ENCODE measurements around the gene CFAP20DC.
"Not testable (repeated sequence)": the region's sequence is repeated elsewhere in the genome, so short reads cannot be mapped to it uniquely, and the experiment has no call there.

Gene CFAP20DC

DNA sequence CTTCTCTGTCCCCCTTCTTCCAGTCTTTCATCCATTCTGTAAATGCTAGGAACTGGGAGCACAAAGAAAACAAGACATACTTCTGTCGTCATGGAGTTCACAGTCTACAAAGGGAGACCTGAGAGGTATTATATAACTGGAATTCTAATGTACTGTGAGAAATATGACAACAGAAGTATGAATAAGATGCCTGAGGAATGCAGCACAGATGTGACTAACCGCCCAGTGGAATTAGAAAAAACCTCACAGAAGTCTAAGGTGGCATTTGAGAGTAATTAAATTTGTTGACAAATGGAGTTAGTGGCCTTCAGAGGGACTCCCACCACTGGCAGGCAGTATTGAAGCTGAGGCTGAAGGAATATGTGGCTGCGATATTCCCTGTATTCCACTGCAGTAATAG, 214.7 kb downstream of the CFAP20DC start:
- H3K27me3 ChIP-seq (ENCODE audit: control insufficient read depth, insufficient read depth, low read length), result no peaks in the 10 kb centered on the region
- no peaks in the 10 kb centered on the region for H3K36me3 ChIP-seq (ENCODE audit: insufficient read depth, low read length)
- no peak overlapping the region for H3K9ac ChIP-seq (ENCODE audit: low read depth, low read length)
- H3K4me2 ChIP-seq (ENCODE audit: low read length), result no peak overlapping the region
- H3K4me1 ChIP-seq (ENCODE audit: control insufficient read depth, insufficient read depth, low read length), result peaks cover 9% of the 10 kb centered on the region
- H3K4me3 ChIP-seq (ENCODE audit: low read length), result no peak overlapping the region
- H3K9me3 ChIP-seq (replicated peaks; ENCODE audit: low read length), result no peaks in the 10 kb centered on the region

- Histone ChIP-seq H3K9me3 (replicated peaks; ENCODE audit: low read length) (no peaks in the 10 kb centered on the region), H3K4me3 (ENCODE audit: low read length) (no peak overlapping the region), H3K27me3 (ENCODE audit: control insufficient read depth, insufficient read depth, low read length) (no peaks in the 10 kb centered on the region), H3K9ac (ENCODE audit: low read depth, low read length) (no peak overlapping the region), H3K4me1 (ENCODE audit: control insufficient read depth, insufficient read depth, low read length) (peaks cover 9% of the 10 kb centered on the region), H3K4me2 (ENCODE audit: low read length) (no peak overlapping the region), H3K36me3 (ENCODE audit: insufficient read depth, low read length) (no peaks in the 10 kb centered on the region)
These were observed 216.3 kb downstream of the CFAP20DC start for GRCh38 chr3:58833491-58833890.

DNA sequence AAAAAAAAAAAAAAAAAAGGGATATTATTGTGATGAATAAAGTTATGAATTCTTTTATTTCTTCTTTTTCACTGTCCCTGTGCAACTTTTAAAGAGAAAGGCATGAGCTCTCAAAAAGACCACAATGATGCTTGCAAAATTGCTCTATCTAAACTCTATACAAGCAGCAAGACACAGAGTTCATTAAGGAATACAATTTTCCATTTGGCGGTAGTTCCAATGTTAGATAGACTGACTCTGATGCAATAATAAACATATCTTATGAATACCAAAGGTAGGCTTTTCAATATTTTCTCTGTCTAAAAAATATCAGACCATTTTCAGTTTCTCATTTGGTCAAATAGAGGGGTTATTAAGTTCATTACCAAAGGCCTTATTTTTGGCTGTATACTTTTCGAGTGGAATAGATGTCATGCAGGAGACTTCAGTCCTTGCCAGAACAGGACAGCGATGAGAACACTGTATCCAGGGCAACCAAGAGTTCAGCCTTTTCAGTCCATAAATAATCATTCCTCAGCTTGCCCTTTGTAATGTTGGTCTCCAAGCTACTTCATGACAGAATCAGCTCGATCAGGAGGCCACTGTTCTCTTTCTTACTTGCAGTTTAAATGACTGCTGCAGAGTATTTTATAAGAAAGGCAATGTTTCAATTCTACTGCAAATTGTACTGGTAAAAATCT, 220.4 kb downstream of the CFAP20DC start:
- H3K4me3 ChIP-seq (ENCODE audit: low read length), result no peak overlapping the region
- no peaks in the 10 kb centered on the region for H3K36me3 ChIP-seq (ENCODE audit: insufficient read depth, low read length)
- H3K4me2 ChIP-seq (ENCODE audit: low read length), result no peak overlapping the region
- H3K9ac ChIP-seq (ENCODE audit: low read depth, low read length), result no peak overlapping the region
- no peaks in the 10 kb centered on the region for H3K4me1 ChIP-seq (ENCODE audit: control insufficient read depth, insufficient read depth, low read length)
- H3K9me3 ChIP-seq (replicated peaks; ENCODE audit: low read length), result no peaks in the 10 kb centered on the region
- H3K27me3 ChIP-seq (ENCODE audit: control insufficient read depth, insufficient read depth, low read length), result no peaks in the 10 kb centered on the region

GRCh38 chr3:58824777-58825176, 225.0 kb downstream of the CFAP20DC start:
- H3K4me3 ChIP-seq (ENCODE audit: low read length), result no peak overlapping the region
- no peaks in the 10 kb centered on the region for H3K36me3 ChIP-seq (ENCODE audit: insufficient read depth, low read length)
- H3K9ac ChIP-seq (ENCODE audit: low read depth, low read length), result no peak overlapping the region
- H3K27me3 ChIP-seq (ENCODE audit: control insufficient read depth, insufficient read depth, low read length), result no peaks in the 10 kb centered on the region
- H3K4me2 ChIP-seq (ENCODE audit: low read length), result no peak overlapping the region
- no peaks in the 10 kb centered on the region for H3K9me3 ChIP-seq (replicated peaks; ENCODE audit: low read length)
- no peaks in the 10 kb centered on the region for H3K4me1 ChIP-seq (ENCODE audit: control insufficient read depth, insufficient read depth, low read length)

DNA sequence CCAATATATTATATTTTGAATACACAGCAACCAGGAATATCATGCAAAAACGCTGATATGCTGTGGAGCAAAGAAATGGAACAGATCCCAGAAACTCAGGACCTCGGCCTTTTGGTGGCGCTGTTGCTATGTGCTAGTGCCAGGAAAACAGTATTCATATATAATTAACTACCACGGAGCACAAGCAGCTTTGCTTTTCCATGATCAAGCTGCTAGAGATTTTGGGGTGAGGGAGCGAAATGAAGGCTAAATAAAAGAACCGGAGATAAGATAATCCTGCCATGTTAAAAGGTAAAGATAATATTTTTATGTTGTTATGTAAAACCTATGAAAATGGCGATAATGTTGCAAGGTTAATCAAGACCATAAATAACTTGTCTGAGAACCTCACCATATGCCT, 225.5 kb downstream of the CFAP20DC start:
- H3K36me3 ChIP-seq (ENCODE audit: insufficient read depth, low read length), result no peaks in the 10 kb centered on the region
- H3K9ac ChIP-seq (ENCODE audit: low read depth, low read length), result no peak overlapping the region
- H3K27me3 ChIP-seq (ENCODE audit: control insufficient read depth, insufficient read depth, low read length), result no peaks in the 10 kb centered on the region
- peak overlapping the region; percentile 36 for H3K4me2 ChIP-seq (ENCODE audit: low read length)
- H3K4me1 ChIP-seq (ENCODE audit: control insufficient read depth, insufficient read depth, low read length), result no peaks in the 10 kb centered on the region
- no peak overlapping the region for H3K4me3 ChIP-seq (ENCODE audit: low read length)
- H3K9me3 ChIP-seq (replicated peaks; ENCODE audit: low read length), result no peaks in the 10 kb centered on the region

GRCh38 chr3:58806551-58807244, 243.1 kb downstream of the CFAP20DC start:
- not testable (repeated sequence) for H3K9me3 ChIP-seq (replicated peaks; ENCODE audit: low read length); H3K27me3 ChIP-seq (ENCODE audit: control insufficient read depth, insufficient read depth, low read length); H3K4me2 ChIP-seq (ENCODE audit: low read length); H3K4me1 ChIP-seq (ENCODE audit: control insufficient read depth, insufficient read depth, low read length); H3K4me3 ChIP-seq (ENCODE audit: low read length); H3K9ac ChIP-seq (ENCODE audit: low read depth, low read length); H3K36me3 ChIP-seq (ENCODE audit: insufficient read depth, low read length)

GRCh38 chr3:58804914-58805313, 244.9 kb downstream of the CFAP20DC start:
- H3K9ac ChIP-seq (ENCODE audit: low read depth, low read length), result no peak overlapping the region
- H3K4me2 ChIP-seq (ENCODE audit: low read length), result no peak overlapping the region
- H3K9me3 ChIP-seq (replicated peaks; ENCODE audit: low read length), result no peaks in the 10 kb centered on the region
- no peaks in the 10 kb centered on the region for H3K27me3 ChIP-seq (ENCODE audit: control insufficient read depth, insufficient read depth, low read length)
- no peak overlapping the region for H3K4me3 ChIP-seq (ENCODE audit: low read length)
- no peaks in the 10 kb centered on the region for H3K36me3 ChIP-seq (ENCODE audit: insufficient read depth, low read length)
- no peaks in the 10 kb centered on the region for H3K4me1 ChIP-seq (ENCODE audit: control insufficient read depth, insufficient read depth, low read length)

DNA sequence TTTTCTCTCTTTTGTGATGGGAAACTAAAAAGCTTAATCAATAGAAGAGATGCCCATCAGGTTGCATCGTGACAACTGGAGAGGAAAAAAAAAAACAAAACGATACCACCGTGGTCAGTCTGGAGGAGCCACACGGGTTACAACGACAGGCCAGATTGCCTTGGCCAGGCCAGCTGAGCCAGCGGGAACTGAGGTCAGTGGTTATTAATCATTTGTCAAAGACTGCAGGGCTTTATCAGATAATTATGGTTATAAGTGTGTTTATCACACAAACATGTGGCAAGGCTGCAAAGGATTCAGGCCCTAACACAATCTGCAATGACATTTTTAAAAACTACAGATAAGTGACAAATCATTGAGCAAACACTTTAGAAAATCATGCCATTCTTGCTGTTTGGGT, 248.3 kb downstream of the CFAP20DC start:
- Histone ChIP-seq H3K4me2 (ENCODE audit: low read length) (no peak overlapping the region), H3K36me3 (ENCODE audit: insufficient read depth, low read length) (no peaks in the 10 kb centered on the region), H3K27me3 (ENCODE audit: control insufficient read depth, insufficient read depth, low read length) (no peaks in the 10 kb centered on the region), H3K9ac (ENCODE audit: low read depth, low read length) (no peak overlapping the region), H3K4me1 (ENCODE audit: control insufficient read depth, insufficient read depth, low read length) (no peaks in the 10 kb centered on the region), H3K9me3 (replicated peaks; ENCODE audit: low read length) (no peaks in the 10 kb centered on the region), H3K4me3 (ENCODE audit: low read length) (no peak overlapping the region)

DNA sequence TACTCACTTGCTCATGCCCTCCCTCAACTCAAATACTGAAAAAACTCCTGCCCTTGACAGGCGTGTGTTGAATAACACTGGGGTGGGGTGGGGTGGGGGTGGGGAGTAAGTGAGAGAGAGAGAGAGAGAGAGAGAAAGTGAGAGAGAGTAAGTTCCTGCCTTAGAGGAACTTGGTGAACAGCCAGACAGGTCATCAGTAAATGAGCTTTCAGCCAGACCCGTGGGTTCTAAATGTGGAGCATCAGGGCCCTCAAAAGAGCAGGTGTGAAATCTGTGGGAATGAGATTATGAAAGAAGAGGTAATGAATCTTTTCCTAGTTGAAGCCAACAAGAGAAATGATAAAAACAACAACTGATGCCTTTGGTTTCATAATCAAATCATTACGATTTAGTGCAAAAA, 248.9 kb downstream of the CFAP20DC start:
- Histone ChIP-seq H3K9me3 (replicated peaks; ENCODE audit: low read length) (no peaks in the 10 kb centered on the region), H3K4me3 (ENCODE audit: low read length) (no peak overlapping the region), H3K36me3 (ENCODE audit: insufficient read depth, low read length) (no peaks in the 10 kb centered on the region), H3K4me2 (ENCODE audit: low read length) (no peak overlapping the region), H3K9ac (ENCODE audit: low read depth, low read length) (no peak overlapping the region), H3K4me1 (ENCODE audit: control insufficient read depth, insufficient read depth, low read length) (no peaks in the 10 kb centered on the region), H3K27me3 (ENCODE audit: control insufficient read depth, insufficient read depth, low read length) (no peaks in the 10 kb centered on the region)

DNA sequence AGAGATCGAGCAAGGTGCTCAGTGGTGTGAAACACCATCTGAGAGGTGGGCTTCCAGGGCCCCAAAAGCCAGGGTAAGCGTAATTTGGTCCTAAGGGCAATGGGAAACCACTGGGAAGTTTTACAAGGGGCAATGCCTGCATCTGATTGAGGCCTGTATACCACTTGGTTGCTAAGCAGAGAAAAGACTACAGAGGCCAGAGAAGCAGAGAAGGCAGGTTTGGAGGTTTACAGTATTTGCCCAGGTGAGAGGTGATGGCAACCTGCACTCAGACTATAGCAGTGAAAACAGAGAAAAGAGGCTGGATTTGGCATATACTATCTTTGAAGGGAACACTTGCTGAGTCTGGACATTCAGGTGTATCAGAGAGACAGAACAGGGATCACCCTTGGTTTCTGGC, 249.8 kb downstream of the CFAP20DC start:
- H3K9me3 ChIP-seq (replicated peaks; ENCODE audit: low read length), result no peaks in the 10 kb centered on the region
- no peaks in the 10 kb centered on the region for H3K36me3 ChIP-seq (ENCODE audit: insufficient read depth, low read length)
- no peak overlapping the region for H3K4me3 ChIP-seq (ENCODE audit: low read length)
- no peaks in the 10 kb centered on the region for H3K27me3 ChIP-seq (ENCODE audit: control insufficient read depth, insufficient read depth, low read length)
- no peaks in the 10 kb centered on the region for H3K4me1 ChIP-seq (ENCODE audit: control insufficient read depth, insufficient read depth, low read length)
- no peak overlapping the region for H3K4me2 ChIP-seq (ENCODE audit: low read length)
- no peak overlapping the region for H3K9ac ChIP-seq (ENCODE audit: low read depth, low read length)

DNA sequence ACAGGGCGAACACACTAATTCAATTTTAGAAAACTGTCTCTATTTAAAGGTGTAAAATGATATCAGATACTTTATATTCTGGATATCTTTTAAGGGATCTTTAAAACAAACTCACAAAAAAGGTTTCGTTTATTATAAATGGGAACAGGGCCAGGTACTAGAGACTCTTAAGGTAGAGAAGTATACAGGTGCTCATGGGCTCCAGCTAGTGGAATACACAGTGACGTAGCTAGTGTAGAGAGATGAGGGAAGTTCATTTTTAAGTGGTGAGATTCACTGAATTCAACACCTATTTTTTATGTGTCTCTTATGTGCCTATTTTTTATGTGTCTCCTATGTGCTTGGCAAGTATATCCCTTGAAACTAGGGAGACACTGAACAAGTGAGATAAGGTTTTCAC, 250.6 kb downstream of the CFAP20DC start:
- H3K9ac ChIP-seq (ENCODE audit: low read depth, low read length), result no peak overlapping the region
- H3K9me3 ChIP-seq (replicated peaks; ENCODE audit: low read length), result no peaks in the 10 kb centered on the region
- H3K36me3 ChIP-seq (ENCODE audit: insufficient read depth, low read length), result no peaks in the 10 kb centered on the region
- no peak overlapping the region for H3K4me3 ChIP-seq (ENCODE audit: low read length)
- H3K27me3 ChIP-seq (ENCODE audit: control insufficient read depth, insufficient read depth, low read length), result no peaks in the 10 kb centered on the region
- no peak overlapping the region for H3K4me2 ChIP-seq (ENCODE audit: low read length)
- no peaks in the 10 kb centered on the region for H3K4me1 ChIP-seq (ENCODE audit: control insufficient read depth, insufficient read depth, low read length)

DNA sequence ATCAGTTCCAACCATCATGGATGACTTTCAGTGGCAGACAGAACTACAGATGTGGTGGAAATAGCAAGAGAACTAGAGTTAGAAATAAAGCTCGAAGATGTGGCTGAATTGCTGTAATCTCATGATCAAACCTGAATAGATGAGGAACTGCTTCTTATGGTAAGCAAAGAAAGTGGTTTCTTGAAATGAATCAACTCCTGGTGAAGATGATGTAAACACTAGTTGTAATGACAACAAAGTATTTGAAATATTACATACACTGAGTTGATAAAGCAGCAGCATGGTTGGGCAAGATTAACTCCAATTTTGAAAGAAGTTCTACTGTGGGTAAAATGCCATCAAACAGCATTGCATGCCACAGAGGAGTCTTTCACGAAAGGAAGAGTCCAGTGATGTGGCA, 251.5 kb downstream of the CFAP20DC start:
- Histone ChIP-seq H3K27me3 (ENCODE audit: control insufficient read depth, insufficient read depth, low read length) (no peaks in the 10 kb centered on the region), H3K4me2 (ENCODE audit: low read length) (no peak overlapping the region), H3K9ac (ENCODE audit: low read depth, low read length) (no peak overlapping the region)

More for the DNA sequence above, 251.5 kb downstream of the CFAP20DC start:
- Histone ChIP-seq H3K36me3 (ENCODE audit: insufficient read depth, low read length) (no peaks in the 10 kb centered on the region), H3K4me3 (ENCODE audit: low read length) (no peak overlapping the region), H3K9me3 (replicated peaks; ENCODE audit: low read length) (no peaks in the 10 kb centered on the region), H3K4me1 (ENCODE audit: control insufficient read depth, insufficient read depth, low read length) (no peaks in the 10 kb centered on the region)

Measured in skeletal muscle satellite cell (primary cell).